HEK293 (cell line): Measurements from ENCODE around the gene GNB1.

Experiments used
- CTCF ChIA-PET: fragments of 350-600 bp; formaldehyde crosslinking; extraction: SDS; loops from one replicate; lab custom pipeline; 2021; ENCODE audit warnings: antibody characterized with exemption; lab: Yijun Ruan, JAX
- POLR2A ChIA-PET: fragments of 300-600 bp; formaldehyde crosslinking; extraction: SDS; loops from one replicate; lab custom pipeline; 2020; ENCODE audit warnings: antibody characterized with exemption, inconsistent platforms; lab: Yijun Ruan, JAX
- H3K27ac ChIP-seq: fragments of 200-500 bp; sonication (Bioruptor generic); 2 replicates; pipeline ENCODE4 v1.5.1; 2014; ENCODE audit warnings: low read depth, low read length, control low read depth, inconsistent platforms; ENCODE audit errors: extremely low read depth
- H3K36me3 ChIP-seq, 2 experiments: fragments of 200-500 bp in 1 of 2; sonication (Bioruptor generic) in 1 of 2; 1 replicate in 1 of 2; 2 replicates in 1 of 2; pipeline ENCODE4 v1.5.1; 2014 to 2017; ENCODE audit warnings: inconsistent platforms in 2 of 2, low read length in 2 of 2; ENCODE audit not compliant: control insufficient read depth in 2 of 2, insufficient read depth in 1 of 2
- H3K4me1 ChIP-seq: fragments of 200-500 bp; sonication (Bioruptor generic); 2 replicates; pipeline ENCODE4 v1.5.1; 2014; ENCODE audit warnings: mild to moderate bottlenecking, low read length, inconsistent platforms; ENCODE audit not compliant: control insufficient read depth, insufficient read depth
- H3K4me3 ChIP-seq: 2 replicates; pipeline ENCODE4 v1.5.1; 2011; ENCODE audit warnings: low read depth, mild to moderate bottlenecking, control low read depth, low read length, moderate library complexity
- H3K9me3 ChIP-seq: fragments of 200-500 bp; sonication (Bioruptor generic); 2 replicates; pipeline ENCODE4 v1.5.1; 2014; ENCODE audit warnings: low read depth, low read length, inconsistent platforms; ENCODE audit not compliant: control insufficient read depth, insufficient read depth
- FEZF1 ChIP-seq: fragments of 450-650 bp; formaldehyde crosslinking; IDR thresholded peaks from 2 replicates; pipeline ENCODE4 v1.5.1; 2016; ENCODE audit warnings: missing biosample characterization, missing genetic modification characterization
- KLF10 ChIP-seq: fragments of 450-650 bp; IDR thresholded peaks from 2 replicates; pipeline ENCODE4 v1.5.1; 2018; ENCODE audit warnings: missing biosample characterization, mild to moderate bottlenecking, missing genetic modification characterization
- MZF1 ChIP-seq: fragments of 450-650 bp; formaldehyde crosslinking; IDR thresholded peaks from 2 replicates; pipeline ENCODE4 v1.5.1; 2017; ENCODE audit warnings: missing biosample characterization, missing genetic modification characterization, borderline replicate concordance
- REPIN1 ChIP-seq: fragments of 450-650 bp; formaldehyde crosslinking; IDR thresholded peaks from 2 replicates; pipeline ENCODE4 v1.5.1; 2017; ENCODE audit warnings: missing biosample characterization, missing genetic modification characterization, low read depth
- SCRT1 ChIP-seq: fragments of 450-650 bp; formaldehyde crosslinking; IDR thresholded peaks from 2 replicates; pipeline ENCODE4 v1.5.1; 2016; ENCODE audit warnings: missing biosample characterization, missing genetic modification characterization, borderline replicate concordance
- TRIM28 ChIP-seq: IDR thresholded peaks from 2 replicates; pipeline ENCODE4 v1.6.1; 2011; ENCODE audit warnings: low read length, control low read depth, borderline replicate concordance
- ZBTB48 ChIP-seq: fragments of 450-650 bp; formaldehyde crosslinking; IDR thresholded peaks from 2 replicates; pipeline ENCODE4 v1.5.1; 2016; ENCODE audit warnings: missing biosample characterization, missing genetic modification characterization
- ZEB2 ChIP-seq: fragments of 450-650 bp; formaldehyde crosslinking; IDR thresholded peaks from 2 replicates; pipeline ENCODE4 v1.5.1; 2016; ENCODE audit warnings: missing biosample characterization, missing genetic modification characterization
- ZFP3 ChIP-seq: fragments of 450-650 bp; formaldehyde crosslinking; IDR thresholded peaks from 2 replicates; pipeline ENCODE4 v1.5.1; 2016; ENCODE audit warnings: low read depth, missing biosample characterization, missing genetic modification characterization
- ZNF121 ChIP-seq: fragments of 450-650 bp; formaldehyde crosslinking; IDR thresholded peaks from 2 replicates; pipeline ENCODE4 v1.5.1; 2016; ENCODE audit warnings: missing biosample characterization, missing genetic modification characterization
- ZNF184 ChIP-seq: fragments of 450-650 bp; IDR thresholded peaks from 2 replicates; pipeline ENCODE4 v1.5.1; 2018; ENCODE audit warnings: missing biosample characterization, mild to moderate bottlenecking, missing genetic modification characterization
- ZNF24 ChIP-seq: fragments of 450-650 bp; formaldehyde crosslinking; IDR thresholded peaks from 2 replicates; pipeline ENCODE4 v1.5.1; 2016; ENCODE audit warnings: missing biosample characterization, missing genetic modification characterization
- ZNF350 ChIP-seq: fragments of 450-650 bp; formaldehyde crosslinking; IDR thresholded peaks from 2 replicates; pipeline ENCODE4 v1.5.0; 2017; ENCODE audit warnings: missing biosample characterization, mild to moderate bottlenecking, missing genetic modification characterization
- ZNF549 ChIP-seq: fragments of 450-650 bp; IDR thresholded peaks from 2 replicates; pipeline ENCODE4 v1.5.1; 2018; ENCODE audit warnings: missing biosample characterization, missing genetic modification characterization, mild to moderate bottlenecking, inconsistent platforms, moderate library complexity
- ZNF561 ChIP-seq: fragments of 450-650 bp; IDR thresholded peaks from 2 replicates; pipeline ENCODE4 v1.5.1; 2018; ENCODE audit warnings: missing biosample characterization, missing genetic modification characterization, borderline replicate concordance
- ZNF660 ChIP-seq: fragments of 450-650 bp; IDR thresholded peaks from 2 replicates; pipeline ENCODE4 v1.5.1; 2018; ENCODE audit warnings: missing biosample characterization, mild to moderate bottlenecking, missing genetic modification characterization
- ZNF791 ChIP-seq: fragments of 450-650 bp; formaldehyde crosslinking; IDR thresholded peaks from 2 replicates; pipeline ENCODE4 v1.5.1; 2016; ENCODE audit warnings: missing biosample characterization, missing genetic modification characterization
- TF ChIP-seq, protein P1 (sequence below): fragments of 450-650 bp; formaldehyde crosslinking; IDR thresholded peaks from 2 replicates; pipeline ENCODE4 v1.5.1; 2016; ENCODE audit warnings: missing biosample characterization, missing genetic modification characterization, borderline replicate concordance
- TF ChIP-seq, protein P2 (sequence below): fragments of 450-650 bp; formaldehyde crosslinking; IDR thresholded peaks from 2 replicates; pipeline ENCODE4 v1.5.1; 2017; ENCODE audit warnings: missing biosample characterization, missing genetic modification characterization
- TF ChIP-seq, protein P3 (sequence below): fragments of 450-650 bp; IDR thresholded peaks from 2 replicates; pipeline ENCODE4 v1.5.1; 2018; ENCODE audit warnings: missing biosample characterization, mild to moderate bottlenecking, missing genetic modification characterization

GNB1 gene

DNA sequence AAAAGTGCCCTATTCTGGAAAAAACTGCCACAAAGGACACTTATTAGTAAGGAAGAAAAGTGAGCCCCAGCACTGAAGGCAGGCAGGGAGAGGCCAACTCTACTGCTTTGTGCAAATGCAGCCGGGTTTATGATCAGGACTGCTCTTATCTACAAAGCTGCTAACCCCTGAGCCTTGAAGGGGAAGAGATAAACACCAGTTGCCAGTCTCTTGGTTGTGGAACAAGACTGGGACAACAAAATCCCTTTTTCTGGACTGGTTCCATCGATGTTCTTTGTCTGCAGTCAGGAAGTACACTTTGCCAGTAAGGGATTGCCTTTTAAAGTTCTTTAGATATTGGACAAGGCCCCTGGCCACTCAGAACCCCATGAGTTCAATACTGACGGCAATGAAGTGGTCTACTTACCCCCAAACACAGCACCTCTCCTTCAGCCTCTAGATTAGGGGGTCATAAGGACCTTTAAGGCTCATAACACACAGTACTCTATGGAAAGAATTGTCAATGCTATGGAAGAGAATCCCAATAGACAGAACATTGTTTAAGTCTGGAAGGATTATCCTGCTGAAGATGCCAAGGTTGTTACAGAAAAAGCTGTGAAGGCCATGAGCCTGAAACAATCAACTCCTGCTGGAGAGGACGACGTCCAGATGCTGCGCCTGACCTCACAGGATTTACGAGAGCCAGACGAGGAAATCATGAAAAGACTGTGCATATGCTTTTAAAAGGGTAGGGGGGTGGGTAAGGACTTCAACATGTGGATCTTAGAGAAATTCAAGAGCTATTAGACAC lies 43.6 kb downstream of the GNB1 start:
- TF ChIP-seq TRIM28 (0 out of 2 replicates have a peak, but pooled peaks have one; percentile 30), MZF1 (tag by site-specific recombination) (peak; percentile 63; the same call in 1 of the 2 replicates), FEZF1 (tag by site-specific recombination) (peak; percentile 98), REPIN1 (tag by site-specific recombination) (no peak), ZBTB48 (tag by site-specific recombination) (peak; percentile 35; the same call in 1 of the 2 replicates)
- Histone ChIP-seq H3K36me3 (peaks cover 0 to 18% of the 10 kb centered on the region in 2 experiments; a peak in 2 of 3 replicates), H3K4me3 (no peak overlapping the region), H3K4me1 (0 out of 2 replicates have a peak, but pooled peaks cover 4% of the 10 kb centered on the region), H3K9me3 (no peaks in the 10 kb centered on the region), H3K27ac (peak overlapping the region; percentile 4; the same call in 1 of the 2 replicates)
- ChIA-PET POLR2A (no interaction called here), CTCF (no interaction called here)

DNA sequence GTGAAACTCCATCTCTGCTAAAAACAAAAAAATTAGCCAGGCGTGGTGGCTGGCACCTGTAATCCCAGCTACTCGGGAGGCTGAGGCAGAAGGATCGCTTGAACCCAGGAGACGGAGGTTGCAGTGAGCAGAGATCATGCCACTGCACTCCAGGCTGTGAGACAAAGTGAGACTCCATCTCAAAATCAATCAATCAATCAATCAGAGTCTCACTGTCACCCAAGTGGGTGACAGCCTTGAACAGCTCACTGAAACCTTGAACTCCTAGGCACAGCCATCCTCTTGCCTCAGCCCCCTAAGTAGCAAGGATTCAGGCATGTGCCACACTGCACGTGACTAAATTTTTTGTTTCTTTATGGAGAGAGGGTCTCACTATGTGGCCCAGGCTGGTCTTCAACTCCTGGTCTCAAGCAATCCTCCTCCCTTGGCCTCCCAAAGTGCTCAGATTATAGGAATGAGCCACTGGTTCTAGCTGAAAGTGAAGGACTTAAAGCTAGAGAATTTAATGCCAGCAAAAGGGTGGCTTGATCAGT lies 44.4 kb downstream of the GNB1 start:
- Histone ChIP-seq H3K9me3 (no peaks in the 10 kb centered on the region), H3K27ac (0 out of 2 replicates have a peak overlapping the region, but pooled peaks have one; percentile 4), H3K36me3 (peaks cover 0 to 16% of the 10 kb centered on the region in 2 experiments; a peak in 2 of 3 replicates), H3K4me3 (no peak overlapping the region), H3K4me1 (0 out of 2 replicates have a peak, but pooled peaks cover 4% of the 10 kb centered on the region)
- ChIA-PET POLR2A (interaction anchor here (1.3 kb wide), 1 partner anchor 62 kb away, joined by 3 read pairs; no protein-coding TSS in a partner anchor), CTCF (interaction anchor here (0.7 to 1.3 kb wide), 2 partner anchors 45 to 62 kb away, joined by 5 read pairs; no protein-coding TSS in a partner anchor)
- TF ChIP-seq ZNF350 (tag by site-specific recombination) (no peak), ZFP3 (tag by site-specific recombination) (no peak), ZNF549 (no peak), ZNF121 (tag by site-specific recombination) (peak; percentile 52; the same call in 1 of the 2 replicates)
- TF ChIP-seq, protein P1, sequence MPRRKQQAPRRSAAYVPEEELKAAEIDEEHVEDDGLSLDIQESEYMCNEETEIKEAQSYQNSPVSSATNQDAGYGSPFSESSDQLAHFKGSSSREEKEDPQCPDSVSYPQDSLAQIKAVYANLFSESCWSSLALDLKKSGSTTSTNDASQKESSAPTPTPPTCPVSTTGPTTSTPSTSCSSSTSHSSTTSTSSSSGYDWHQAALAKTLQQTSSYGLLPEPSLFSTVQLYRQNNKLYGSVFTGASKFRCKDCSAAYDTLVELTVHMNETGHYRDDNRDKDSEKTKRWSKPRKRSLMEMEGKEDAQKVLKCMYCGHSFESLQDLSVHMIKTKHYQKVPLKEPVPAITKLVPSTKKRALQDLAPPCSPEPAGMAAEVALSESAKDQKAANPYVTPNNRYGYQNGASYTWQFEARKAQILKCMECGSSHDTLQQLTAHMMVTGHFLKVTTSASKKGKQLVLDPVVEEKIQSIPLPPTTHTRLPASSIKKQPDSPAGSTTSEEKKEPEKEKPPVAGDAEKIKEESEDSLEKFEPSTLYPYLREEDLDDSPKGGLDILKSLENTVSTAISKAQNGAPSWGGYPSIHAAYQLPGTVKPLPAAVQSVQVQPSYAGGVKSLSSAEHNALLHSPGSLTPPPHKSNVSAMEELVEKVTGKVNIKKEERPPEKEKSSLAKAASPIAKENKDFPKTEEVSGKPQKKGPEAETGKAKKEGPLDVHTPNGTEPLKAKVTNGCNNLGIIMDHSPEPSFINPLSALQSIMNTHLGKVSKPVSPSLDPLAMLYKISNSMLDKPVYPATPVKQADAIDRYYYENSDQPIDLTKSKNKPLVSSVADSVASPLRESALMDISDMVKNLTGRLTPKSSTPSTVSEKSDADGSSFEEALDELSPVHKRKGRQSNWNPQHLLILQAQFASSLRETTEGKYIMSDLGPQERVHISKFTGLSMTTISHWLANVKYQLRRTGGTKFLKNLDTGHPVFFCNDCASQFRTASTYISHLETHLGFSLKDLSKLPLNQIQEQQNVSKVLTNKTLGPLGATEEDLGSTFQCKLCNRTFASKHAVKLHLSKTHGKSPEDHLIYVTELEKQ: peak; percentile 72; the same call in 1 of the 2 replicates

DNA sequence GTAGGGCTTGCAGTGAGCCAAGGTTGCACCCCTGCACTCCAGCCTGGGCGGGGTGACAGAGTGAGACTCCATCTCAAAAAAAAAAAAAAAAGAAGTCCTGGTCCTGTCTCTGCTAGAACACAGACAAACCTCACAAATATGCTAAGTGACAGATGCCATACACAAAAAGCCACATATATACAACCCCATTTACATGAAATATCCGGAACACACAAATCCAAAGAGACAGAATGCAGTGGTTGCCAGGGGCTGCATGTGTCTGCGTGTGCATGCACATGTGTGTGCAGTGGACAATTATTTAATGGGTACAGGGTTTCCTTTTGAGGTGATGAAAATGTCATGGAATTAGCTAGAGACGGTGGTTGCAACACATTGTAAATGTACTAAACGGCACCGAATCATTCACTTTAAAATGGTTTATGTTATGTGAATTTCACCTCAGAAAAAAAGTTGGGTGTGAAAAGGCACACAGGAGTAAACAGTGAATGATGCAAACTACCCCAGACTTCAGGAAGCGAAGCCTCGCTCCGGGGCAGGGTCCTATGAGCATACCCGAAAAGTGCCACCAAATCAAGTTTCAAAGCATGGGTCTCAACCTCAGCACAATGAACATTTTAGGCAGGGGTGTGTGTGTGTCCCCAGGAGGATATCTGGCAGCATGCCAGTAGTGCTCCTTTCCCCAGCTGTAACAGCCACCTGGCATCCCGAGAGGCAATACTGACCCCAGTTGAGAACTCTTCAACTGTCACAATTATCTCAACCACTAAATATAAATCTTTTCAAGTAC lies 48.3 kb downstream of the GNB1 start:
- Histone ChIP-seq H3K4me1 (0 out of 2 replicates have a peak, but pooled peaks cover 4% of the 10 kb centered on the region), H3K36me3 (peaks cover 0 to 24% of the 10 kb centered on the region in 2 experiments; a peak in 2 of 3 replicates), H3K4me3 (no peak overlapping the region), H3K9me3 (no peaks in the 10 kb centered on the region), H3K27ac (no peak overlapping the region)
- 0 out of 2 replicates have a peak, but pooled peaks have one; percentile 32 for TF ChIP-seq FEZF1 (tag by site-specific recombination)
- peak; percentile 47; the same call in 1 of the 2 replicates for TF ChIP-seq ZNF184 (tag by site-specific recombination)
- TF ChIP-seq ZNF24 (tag by site-specific recombination): no peak
- TF ChIP-seq ZNF791 (tag by site-specific recombination): no peak
- peak; percentile 52; the same call in 1 of the 2 replicates for TF ChIP-seq ZNF561
- TF ChIP-seq, protein P2, sequence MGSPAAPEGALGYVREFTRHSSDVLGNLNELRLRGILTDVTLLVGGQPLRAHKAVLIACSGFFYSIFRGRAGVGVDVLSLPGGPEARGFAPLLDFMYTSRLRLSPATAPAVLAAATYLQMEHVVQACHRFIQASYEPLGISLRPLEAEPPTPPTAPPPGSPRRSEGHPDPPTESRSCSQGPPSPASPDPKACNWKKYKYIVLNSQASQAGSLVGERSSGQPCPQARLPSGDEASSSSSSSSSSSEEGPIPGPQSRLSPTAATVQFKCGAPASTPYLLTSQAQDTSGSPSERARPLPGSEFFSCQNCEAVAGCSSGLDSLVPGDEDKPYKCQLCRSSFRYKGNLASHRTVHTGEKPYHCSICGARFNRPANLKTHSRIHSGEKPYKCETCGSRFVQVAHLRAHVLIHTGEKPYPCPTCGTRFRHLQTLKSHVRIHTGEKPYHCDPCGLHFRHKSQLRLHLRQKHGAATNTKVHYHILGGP (tag by site-specific recombination): 0 out of 2 replicates have a peak, but pooled peaks have one; percentile 27
- peak; percentile 66 for TF ChIP-seq KLF10 (tag by site-specific recombination)
- no peak for TF ChIP-seq SCRT1
- peak; percentile 70; the same call in 1 of the 2 replicates for TF ChIP-seq ZNF660
- TF ChIP-seq, protein P3, sequence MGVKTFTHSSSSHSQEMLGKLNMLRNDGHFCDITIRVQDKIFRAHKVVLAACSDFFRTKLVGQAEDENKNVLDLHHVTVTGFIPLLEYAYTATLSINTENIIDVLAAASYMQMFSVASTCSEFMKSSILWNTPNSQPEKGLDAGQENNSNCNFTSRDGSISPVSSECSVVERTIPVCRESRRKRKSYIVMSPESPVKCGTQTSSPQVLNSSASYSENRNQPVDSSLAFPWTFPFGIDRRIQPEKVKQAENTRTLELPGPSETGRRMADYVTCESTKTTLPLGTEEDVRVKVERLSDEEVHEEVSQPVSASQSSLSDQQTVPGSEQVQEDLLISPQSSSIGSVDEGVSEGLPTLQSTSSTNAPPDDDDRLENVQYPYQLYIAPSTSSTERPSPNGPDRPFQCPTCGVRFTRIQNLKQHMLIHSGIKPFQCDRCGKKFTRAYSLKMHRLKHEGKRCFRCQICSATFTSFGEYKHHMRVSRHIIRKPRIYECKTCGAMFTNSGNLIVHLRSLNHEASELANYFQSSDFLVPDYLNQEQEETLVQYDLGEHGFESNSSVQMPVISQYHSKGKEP (tag by site-specific recombination): 0 out of 2 replicates have a peak, but pooled peaks have one; percentile 18
- TF ChIP-seq ZEB2 (tag by site-specific recombination): peak; percentile 38; the same call in 1 of the 2 replicates
- POLR2A ChIA-PET: interaction anchor here (0.6 kb wide), 1 partner anchor 8 kb away, joined by 4 read pairs; no protein-coding TSS in a partner anchor
- CTCF ChIA-PET: no interaction called here
